Measurements from ENCODE around the gene PLCD4. TPM values are rescaled to one million over a fixed set of nuclear protein-coding genes. Genes with fewer than 3 reads are reported as not detected.

The PLCD4 gene
- total and polyA plus RNA-seq, 4 donors: 0.05 to 0.51 (median 0.12) TPM

DNA sequence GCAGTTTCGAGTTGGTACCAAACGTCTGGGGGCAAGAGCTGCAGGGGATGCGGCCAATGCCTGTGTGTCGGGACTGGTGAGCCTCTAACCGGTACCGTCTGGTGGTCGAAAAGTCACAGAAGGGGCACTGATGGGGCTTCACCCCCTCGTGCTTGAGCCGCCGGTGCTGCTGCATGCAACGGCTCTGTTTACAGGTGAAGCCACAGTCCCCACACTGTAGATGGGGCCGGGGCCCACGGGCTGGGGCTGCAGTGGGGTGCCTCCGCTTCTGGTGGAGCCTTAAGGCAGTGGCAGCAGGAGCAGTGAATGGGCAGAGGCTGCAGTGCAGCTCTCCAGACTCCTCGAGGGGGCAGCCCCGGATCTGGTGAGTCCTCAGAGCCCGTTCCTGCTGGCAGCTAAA, 35.1 kb downstream of the PLCD4 start:
- 94% methylated on average over 17 of the region's 17 CpGs for WGBS
- H3K9ac ChIP-seq (ENCODE audit: low read depth in 1 of 2, low read length in 2 of 2): no peak overlapping the region

More for the DNA sequence above, 35.1 kb downstream of the PLCD4 start:
- Histone ChIP-seq H3K27ac (ENCODE audit: low read depth in 1 of 2, low read length in 2 of 2) (no peak overlapping the region), H3K9me3 (ENCODE audit: control insufficient read depth in 4 of 4, low read length in 3 of 4) (no peaks in the 10 kb centered on the region), H3K36me3 (ENCODE audit: control insufficient read depth in 4 of 4, insufficient read depth in 3 of 4, low read depth in 1 of 4, low read length in 3 of 4) (peaks cover 16 to 66% (median 31%) of the 10 kb centered on the region in 4 donors), H3K4me3 (ENCODE audit: low read depth in 1 of 3, low read length in 3 of 3) (no peak overlapping the region), H3K27me3 (ENCODE audit: control insufficient read depth in 4 of 4, insufficient read depth in 4 of 4, low read length in 3 of 4) (no peaks in the 10 kb centered on the region), H3K4me1 (ENCODE audit: control insufficient read depth in 4 of 4, insufficient read depth in 4 of 4, low read length in 3 of 4) (peaks cover 0 to 22% (median 17%) of the 10 kb centered on the region in 4 donors)
- TF ChIP-seq JUND (IDR thresholded peaks at IDR 0.05) (no peak), NR2F2 (IDR thresholded peaks at IDR 0.05) (no peak), RAD21 (IDR thresholded peaks at IDR 0.05) (no peak), SP1 (IDR thresholded peaks at IDR 0.05) (no peak), TAF1 (conservative IDR thresholded peaks at IDR 0.05) (no peak), EGR1 (IDR thresholded peaks at IDR 0.05; ENCODE audit: low read depth in 2 of 2) (no peak), FOXA2 (IDR thresholded peaks at IDR 0.05) (no peak), HNF4G (IDR thresholded peaks at IDR 0.05) (no peak), HNF4A (conservative IDR thresholded peaks at IDR 0.05) (no peak), FOXA1 (IDR thresholded peaks at IDR 0.05) (no peak), RXRA (IDR thresholded peaks at IDR 0.05) (no peak), YY1 (IDR thresholded peaks at IDR 0.05) (no peak)
- TF ChIP-seq, protein P1, sequence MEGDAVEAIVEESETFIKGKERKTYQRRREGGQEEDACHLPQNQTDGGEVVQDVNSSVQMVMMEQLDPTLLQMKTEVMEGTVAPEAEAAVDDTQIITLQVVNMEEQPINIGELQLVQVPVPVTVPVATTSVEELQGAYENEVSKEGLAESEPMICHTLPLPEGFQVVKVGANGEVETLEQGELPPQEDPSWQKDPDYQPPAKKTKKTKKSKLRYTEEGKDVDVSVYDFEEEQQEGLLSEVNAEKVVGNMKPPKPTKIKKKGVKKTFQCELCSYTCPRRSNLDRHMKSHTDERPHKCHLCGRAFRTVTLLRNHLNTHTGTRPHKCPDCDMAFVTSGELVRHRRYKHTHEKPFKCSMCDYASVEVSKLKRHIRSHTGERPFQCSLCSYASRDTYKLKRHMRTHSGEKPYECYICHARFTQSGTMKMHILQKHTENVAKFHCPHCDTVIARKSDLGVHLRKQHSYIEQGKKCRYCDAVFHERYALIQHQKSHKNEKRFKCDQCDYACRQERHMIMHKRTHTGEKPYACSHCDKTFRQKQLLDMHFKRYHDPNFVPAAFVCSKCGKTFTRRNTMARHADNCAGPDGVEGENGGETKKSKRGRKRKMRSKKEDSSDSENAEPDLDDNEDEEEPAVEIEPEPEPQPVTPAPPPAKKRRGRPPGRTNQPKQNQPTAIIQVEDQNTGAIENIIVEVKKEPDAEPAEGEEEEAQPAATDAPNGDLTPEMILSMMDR (IDR thresholded peaks at IDR 0.05; ENCODE audit: low read depth, low read length, missing input control): no peak
- TF ChIP-seq, protein P2, sequence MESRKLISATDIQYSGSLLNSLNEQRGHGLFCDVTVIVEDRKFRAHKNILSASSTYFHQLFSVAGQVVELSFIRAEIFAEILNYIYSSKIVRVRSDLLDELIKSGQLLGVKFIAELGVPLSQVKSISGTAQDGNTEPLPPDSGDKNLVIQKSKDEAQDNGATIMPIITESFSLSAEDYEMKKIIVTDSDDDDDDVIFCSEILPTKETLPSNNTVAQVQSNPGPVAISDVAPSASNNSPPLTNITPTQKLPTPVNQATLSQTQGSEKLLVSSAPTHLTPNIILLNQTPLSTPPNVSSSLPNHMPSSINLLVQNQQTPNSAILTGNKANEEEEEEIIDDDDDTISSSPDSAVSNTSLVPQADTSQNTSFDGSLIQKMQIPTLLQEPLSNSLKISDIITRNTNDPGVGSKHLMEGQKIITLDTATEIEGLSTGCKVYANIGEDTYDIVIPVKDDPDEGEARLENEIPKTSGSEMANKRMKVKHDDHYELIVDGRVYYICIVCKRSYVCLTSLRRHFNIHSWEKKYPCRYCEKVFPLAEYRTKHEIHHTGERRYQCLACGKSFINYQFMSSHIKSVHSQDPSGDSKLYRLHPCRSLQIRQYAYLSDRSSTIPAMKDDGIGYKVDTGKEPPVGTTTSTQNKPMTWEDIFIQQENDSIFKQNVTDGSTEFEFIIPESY (IDR thresholded peaks at IDR 0.05): no peak
- TF ChIP-seq, protein P3, sequence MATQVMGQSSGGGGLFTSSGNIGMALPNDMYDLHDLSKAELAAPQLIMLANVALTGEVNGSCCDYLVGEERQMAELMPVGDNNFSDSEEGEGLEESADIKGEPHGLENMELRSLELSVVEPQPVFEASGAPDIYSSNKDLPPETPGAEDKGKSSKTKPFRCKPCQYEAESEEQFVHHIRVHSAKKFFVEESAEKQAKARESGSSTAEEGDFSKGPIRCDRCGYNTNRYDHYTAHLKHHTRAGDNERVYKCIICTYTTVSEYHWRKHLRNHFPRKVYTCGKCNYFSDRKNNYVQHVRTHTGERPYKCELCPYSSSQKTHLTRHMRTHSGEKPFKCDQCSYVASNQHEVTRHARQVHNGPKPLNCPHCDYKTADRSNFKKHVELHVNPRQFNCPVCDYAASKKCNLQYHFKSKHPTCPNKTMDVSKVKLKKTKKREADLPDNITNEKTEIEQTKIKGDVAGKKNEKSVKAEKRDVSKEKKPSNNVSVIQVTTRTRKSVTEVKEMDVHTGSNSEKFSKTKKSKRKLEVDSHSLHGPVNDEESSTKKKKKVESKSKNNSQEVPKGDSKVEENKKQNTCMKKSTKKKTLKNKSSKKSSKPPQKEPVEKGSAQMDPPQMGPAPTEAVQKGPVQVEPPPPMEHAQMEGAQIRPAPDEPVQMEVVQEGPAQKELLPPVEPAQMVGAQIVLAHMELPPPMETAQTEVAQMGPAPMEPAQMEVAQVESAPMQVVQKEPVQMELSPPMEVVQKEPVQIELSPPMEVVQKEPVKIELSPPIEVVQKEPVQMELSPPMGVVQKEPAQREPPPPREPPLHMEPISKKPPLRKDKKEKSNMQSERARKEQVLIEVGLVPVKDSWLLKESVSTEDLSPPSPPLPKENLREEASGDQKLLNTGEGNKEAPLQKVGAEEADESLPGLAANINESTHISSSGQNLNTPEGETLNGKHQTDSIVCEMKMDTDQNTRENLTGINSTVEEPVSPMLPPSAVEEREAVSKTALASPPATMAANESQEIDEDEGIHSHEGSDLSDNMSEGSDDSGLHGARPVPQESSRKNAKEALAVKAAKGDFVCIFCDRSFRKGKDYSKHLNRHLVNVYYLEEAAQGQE (IDR thresholded peaks at IDR 0.05): no peak
- TF ChIP-seq, protein P4, sequence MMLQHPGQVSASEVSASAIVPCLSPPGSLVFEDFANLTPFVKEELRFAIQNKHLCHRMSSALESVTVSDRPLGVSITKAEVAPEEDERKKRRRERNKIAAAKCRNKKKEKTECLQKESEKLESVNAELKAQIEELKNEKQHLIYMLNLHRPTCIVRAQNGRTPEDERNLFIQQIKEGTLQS (IDR thresholded peaks at IDR 0.05): no peak
- TF ChIP-seq, protein P5, sequence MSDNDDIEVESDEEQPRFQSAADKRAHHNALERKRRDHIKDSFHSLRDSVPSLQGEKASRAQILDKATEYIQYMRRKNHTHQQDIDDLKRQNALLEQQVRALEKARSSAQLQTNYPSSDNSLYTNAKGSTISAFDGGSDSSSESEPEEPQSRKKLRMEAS (IDR thresholded peaks at IDR 0.05): no peak
- no peak for DNase-seq (ENCODE audit: low spot score)

Measured in liver (tissue), 9 donors.